Neural cell (in vitro differentiated cells): ENCODE results near the gene ARL4A. TPM values are rescaled to one million over a fixed set of nuclear protein-coding genes. Genes with fewer than 3 reads are reported as not detected.

Experiments used
- H2AFZ ChIP-seq: fragments of 200-600, 300-800 bp; sonication (generic), shearing (Covaris generic); 2 replicates; pipeline ENCODE4 v1.6.0; 2014; ENCODE audit warnings: low read depth, mild to moderate bottlenecking, antibody characterized with exemption, low read length, moderate library complexity
- H3F3A ChIP-seq: fragments of 200-600 bp; shearing (Covaris generic); 2 replicates; pipeline ENCODE4 v1.6.1; 2016; ENCODE audit warnings: mild to moderate bottlenecking, moderate library complexity, mixed read lengths, antibody characterized with exemption, low read length; ENCODE audit not compliant: insufficient read depth, poor library complexity, severe bottlenecking
- H3K27ac ChIP-seq: fragments of 200-600, 300-800 bp; sonication (generic), shearing (Covaris generic); 2 replicates; pipeline ENCODE4 v1.5.1; 2014; ENCODE audit warnings: mild to moderate bottlenecking, low read length, moderate library complexity
- H3K27me3 ChIP-seq: fragments of 300-800, 200-600 bp; sonication (generic), shearing (Covaris generic); 2 replicates; pipeline ENCODE4 v1.6.0; 2014; ENCODE audit warnings: mild to moderate bottlenecking, low read depth, low read length, moderate library complexity; ENCODE audit not compliant: insufficient read depth
- H3K36me3 ChIP-seq: fragments of 300-800, 200-600 bp; sonication (generic), shearing (Covaris generic); 2 replicates; pipeline ENCODE4 v1.5.1; 2014; ENCODE audit warnings: mild to moderate bottlenecking, antibody characterized with exemption, low read length, moderate library complexity; ENCODE audit not compliant: insufficient read depth
- H3K4me2 ChIP-seq: fragments of 300-800, 200-600 bp; sonication (generic), shearing (Covaris generic); 2 replicates; pipeline ENCODE4 v1.6.0; 2014; ENCODE audit warnings: mild to moderate bottlenecking, low read length
- H3K4me3 ChIP-seq: fragments of 300-800, 200-600 bp; sonication (generic), shearing (Covaris generic); 2 replicates; pipeline ENCODE4 v1.5.1; 2014; ENCODE audit warnings: mild to moderate bottlenecking, low read length, moderate library complexity
- H3K79me2 ChIP-seq: fragments of 200-600 bp; shearing (Covaris generic); replicated peaks from 2 replicates; pipeline ENCODE4 v1.6.0; 2014; ENCODE audit warnings: mild to moderate bottlenecking, low read length, moderate library complexity; ENCODE audit not compliant: insufficient read depth
- H3K9ac ChIP-seq: fragments of 300-800, 200-600 bp; sonication (generic), shearing (Covaris generic); 2 replicates; pipeline ENCODE4 v1.6.1; 2016; ENCODE audit warnings: mild to moderate bottlenecking, low read length, mixed read lengths
- H3K9me2 ChIP-seq: fragments of 200-600 bp; shearing (Covaris generic); 2 replicates; pipeline ENCODE4 v1.6.1; 2016; ENCODE audit warnings: mild to moderate bottlenecking, low read length, mixed read lengths; ENCODE audit not compliant: insufficient read depth
- H3K9me3 ChIP-seq: fragments of 200-600, 300-800 bp; sonication (generic), shearing (Covaris generic); 2 replicates; pipeline ENCODE4 v1.6.1; 2016; ENCODE audit warnings: mild to moderate bottlenecking, mixed run types, low read length, moderate library complexity, mixed read lengths
- H4K20me1 ChIP-seq: fragments of 200-600 bp; shearing (Covaris generic); 2 replicates; pipeline ENCODE4 v1.6.1; 2016; ENCODE audit warnings: mild to moderate bottlenecking, mixed run types; ENCODE audit not compliant: insufficient read depth
- EP300 ChIP-seq: fragments of 450-650 bp; conservative IDR thresholded peaks from 2 replicates; pipeline ENCODE4 v1.6.1; 2014; ENCODE audit warnings: antibody characterized with exemption, mild to moderate bottlenecking, moderate library complexity; ENCODE audit not compliant: poor library complexity, severe bottlenecking
- EZH2 ChIP-seq: fragments of 200-600, 300-800 bp; shearing (Covaris generic), sonication (generic); IDR thresholded peaks from 2 replicates; pipeline ENCODE4 v1.6.1; 2014; ENCODE audit warnings: antibody characterized with exemption, low read length, borderline replicate concordance, mild to moderate bottlenecking; ENCODE audit not compliant: insufficient read depth, poor library complexity, severe bottlenecking
- MXI1 ChIP-seq: fragments of 450-650 bp; conservative IDR thresholded peaks from 2 replicates; pipeline ENCODE4 v1.6.1; 2014; ENCODE audit warnings: antibody characterized with exemption, mild to moderate bottlenecking; ENCODE audit not compliant: poor library complexity, severe bottlenecking
- POLR2AphosphoS5 ChIP-seq: IDR thresholded peaks from 2 replicates; pipeline ENCODE4 v1.6.1; 2012
- RAD21 ChIP-seq: fragments of 450-650 bp; conservative IDR thresholded peaks from 2 replicates; pipeline ENCODE4 v1.6.1; 2014; ENCODE audit warnings: antibody characterized with exemption, mild to moderate bottlenecking, moderate library complexity
- SMC3 ChIP-seq: fragments of 450-650 bp; conservative IDR thresholded peaks from 2 replicates; pipeline ENCODE4 v1.6.1; 2014; ENCODE audit warnings: antibody characterized with exemption, mild to moderate bottlenecking, moderate library complexity; ENCODE audit not compliant: poor library complexity
- TAF1 ChIP-seq: IDR thresholded peaks from 2 replicates; pipeline ENCODE4 v1.6.1; 2012; ENCODE audit warnings: low read depth
- polyA plus RNA-seq: library from polyadenylated mRNA; depleted of rRNA; stranded (reverse); fragments of >200 nt; gene quantifications from 2 replicates; pipeline ENCODE4 v1.2.3, GENCODE V29; 2014
- TF ChIP-seq, protein P1 (sequence below): fragments of 450-650 bp; IDR thresholded peaks from 2 replicates; pipeline ENCODE4 v1.5.1; 2014; ENCODE audit warnings: antibody characterized with exemption, mild to moderate bottlenecking, moderate library complexity; ENCODE audit not compliant: poor library complexity, severe bottlenecking
- TF ChIP-seq, protein P2 (sequence below): IDR thresholded peaks from 2 replicates; pipeline ENCODE4 v1.6.1; 2012; ENCODE audit warnings: borderline replicate concordance

ARL4A gene
- polyA plus RNA-seq, 1 donor from 2014 or later = 10.9 TPM

- H3F3A ChIP-seq = no peaks in the 10 kb centered on the region
- H3K27ac ChIP-seq = no peak overlapping the region
- TF ChIP-seq MXI1 = no peak
These were observed 2.7 kb upstream of the ARL4A start for GRCh38 chr7:12684733-12685132.

DNA sequence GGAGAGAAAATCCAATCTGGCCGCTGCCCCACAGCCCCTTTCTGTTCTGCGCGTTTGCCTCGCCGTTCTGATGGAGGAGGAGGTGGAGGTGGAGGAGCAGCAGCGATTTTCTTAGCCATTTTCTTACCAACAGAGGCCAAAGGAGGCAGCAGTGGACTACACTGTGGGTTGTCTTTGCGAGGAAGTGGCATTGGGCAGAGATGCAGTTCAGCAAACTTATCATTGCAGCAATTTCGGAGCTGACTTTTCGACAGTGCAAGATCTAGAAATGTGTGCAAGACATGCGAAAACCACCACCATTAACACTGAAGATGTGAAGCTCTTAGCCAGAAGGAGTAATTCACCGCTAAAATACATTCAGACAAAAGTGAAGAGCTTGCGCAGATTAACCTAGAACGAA is 1.9 kb upstream of the ARL4A start:
- Histone ChIP-seq H3K9me2 (no peaks in the 10 kb centered on the region), H3K27me3 (no peaks in the 10 kb centered on the region), H2AFZ (no peak overlapping the region), H3K79me2 (no peaks in the 10 kb centered on the region), H3K27ac (no peak overlapping the region), H3K4me3 (no peak overlapping the region), H3F3A (no peaks in the 10 kb centered on the region), H3K9ac (no peak overlapping the region), H3K36me3 (no peaks in the 10 kb centered on the region), H4K20me1 (no peaks in the 10 kb centered on the region), H3K4me2 (no peak overlapping the region), H3K9me3 (no peaks in the 10 kb centered on the region)
- no peak for TF ChIP-seq TAF1

More at GRCh38 chr7:12684733-12685132, 2.7 kb upstream of the ARL4A start:
- no peaks in the 10 kb centered on the region for H3K36me3 ChIP-seq
- no peak overlapping the region for H3K4me2 ChIP-seq
- H3K9me3 ChIP-seq = no peaks in the 10 kb centered on the region
- H3K79me2 ChIP-seq = no peaks in the 10 kb centered on the region
- H4K20me1 ChIP-seq = no peaks in the 10 kb centered on the region
- no peaks in the 10 kb centered on the region for H3K9me2 ChIP-seq
- H3K9ac ChIP-seq = no peak overlapping the region
- H3K27me3 ChIP-seq = no peaks in the 10 kb centered on the region
- H2AFZ ChIP-seq = no peak overlapping the region
- no peak overlapping the region for H3K4me3 ChIP-seq

DNA sequence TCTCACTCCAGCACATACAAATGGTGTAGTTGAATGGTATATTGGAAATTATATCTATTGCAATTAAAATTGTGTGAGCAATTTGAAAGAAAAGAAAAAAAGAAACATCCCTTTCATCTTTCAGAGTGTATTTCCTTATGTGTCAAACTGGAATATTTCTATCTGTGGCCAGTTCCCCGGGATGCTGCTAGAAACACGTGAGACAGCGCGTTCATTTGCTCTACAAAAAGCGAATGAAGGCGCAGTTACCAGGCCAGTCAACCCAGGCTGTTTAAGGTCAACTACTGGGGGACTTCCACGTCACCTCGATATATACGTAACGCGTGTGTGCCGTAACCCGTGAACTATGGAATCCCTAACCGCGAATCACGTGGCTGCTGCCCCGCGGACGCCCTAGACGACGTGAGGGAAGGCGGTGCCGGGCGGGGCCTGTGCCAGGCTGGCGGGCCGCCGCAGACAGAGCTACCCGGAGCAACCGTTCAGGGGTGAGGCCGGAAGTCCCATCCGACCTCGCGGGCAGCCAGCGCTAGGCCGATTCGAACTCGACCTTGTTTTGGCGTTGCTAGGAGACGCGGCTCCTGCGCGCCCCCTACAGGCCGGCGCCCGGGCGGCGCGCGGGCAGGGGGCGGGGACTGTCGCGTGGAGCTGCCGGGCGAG is 1.1 kb upstream of the ARL4A start:
- H3K4me3 ChIP-seq = peak overlapping the region; percentile 95
- no peaks in the 10 kb centered on the region for H4K20me1 ChIP-seq
- H3K79me2 ChIP-seq = peaks cover 3% of the 10 kb centered on the region
- H3F3A ChIP-seq = no peaks in the 10 kb centered on the region
- H2AFZ ChIP-seq = peak overlapping the region; percentile 68
- peak overlapping the region; percentile 81 for H3K9ac ChIP-seq
- H3K27ac ChIP-seq = peak overlapping the region; percentile 59
- H3K27me3 ChIP-seq = no peaks in the 10 kb centered on the region
- TF ChIP-seq MXI1 (no peak), SMC3 (peak; percentile 56), POLR2AphosphoS5 (peak; percentile 14), TAF1 (no peak), EP300 (peak; percentile 36), RAD21 (peak; percentile 42)
- TF ChIP-seq, protein P1, sequence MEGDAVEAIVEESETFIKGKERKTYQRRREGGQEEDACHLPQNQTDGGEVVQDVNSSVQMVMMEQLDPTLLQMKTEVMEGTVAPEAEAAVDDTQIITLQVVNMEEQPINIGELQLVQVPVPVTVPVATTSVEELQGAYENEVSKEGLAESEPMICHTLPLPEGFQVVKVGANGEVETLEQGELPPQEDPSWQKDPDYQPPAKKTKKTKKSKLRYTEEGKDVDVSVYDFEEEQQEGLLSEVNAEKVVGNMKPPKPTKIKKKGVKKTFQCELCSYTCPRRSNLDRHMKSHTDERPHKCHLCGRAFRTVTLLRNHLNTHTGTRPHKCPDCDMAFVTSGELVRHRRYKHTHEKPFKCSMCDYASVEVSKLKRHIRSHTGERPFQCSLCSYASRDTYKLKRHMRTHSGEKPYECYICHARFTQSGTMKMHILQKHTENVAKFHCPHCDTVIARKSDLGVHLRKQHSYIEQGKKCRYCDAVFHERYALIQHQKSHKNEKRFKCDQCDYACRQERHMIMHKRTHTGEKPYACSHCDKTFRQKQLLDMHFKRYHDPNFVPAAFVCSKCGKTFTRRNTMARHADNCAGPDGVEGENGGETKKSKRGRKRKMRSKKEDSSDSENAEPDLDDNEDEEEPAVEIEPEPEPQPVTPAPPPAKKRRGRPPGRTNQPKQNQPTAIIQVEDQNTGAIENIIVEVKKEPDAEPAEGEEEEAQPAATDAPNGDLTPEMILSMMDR = peak; percentile 99
- H3K36me3 ChIP-seq = no peaks in the 10 kb centered on the region
- H3K9me2 ChIP-seq = no peaks in the 10 kb centered on the region
- H3K9me3 ChIP-seq = no peaks in the 10 kb centered on the region
- no peak overlapping the region for H3K4me2 ChIP-seq

DNA sequence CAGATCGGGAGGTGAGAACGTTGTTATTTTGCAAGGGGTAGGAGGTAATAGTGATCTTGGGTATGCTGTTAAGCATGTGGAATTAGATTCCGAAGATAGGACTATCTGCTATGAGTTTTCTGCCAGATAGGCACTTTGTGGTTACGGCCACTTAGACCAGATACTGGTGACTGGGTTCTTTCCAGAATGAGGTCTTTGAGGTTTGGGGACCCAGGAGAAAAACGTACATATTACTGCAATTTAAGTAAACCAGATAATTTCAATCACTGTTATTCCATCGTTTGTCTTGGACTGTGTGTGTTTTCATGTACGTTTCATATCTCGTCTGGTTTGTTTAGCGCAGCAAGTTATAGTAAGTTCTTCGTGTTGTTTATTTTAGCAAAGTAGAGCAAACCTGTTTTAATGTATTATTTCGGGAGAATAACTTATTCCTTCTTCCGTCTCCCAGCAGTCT is 312 bp downstream of the ARL4A start:
- Histone ChIP-seq H2AFZ (peak overlapping the region; percentile 68), H3K9me3 (no peaks in the 10 kb centered on the region), H3K27me3 (no peaks in the 10 kb centered on the region), H3K9ac (peak overlapping the region; percentile 81), H3K27ac (no peak overlapping the region), H3K4me3 (peak overlapping the region; percentile 95), H3K4me2 (peak overlapping the region; percentile 59), H3K9me2 (no peaks in the 10 kb centered on the region), H4K20me1 (no peaks in the 10 kb centered on the region), H3K36me3 (no peaks in the 10 kb centered on the region), H3F3A (no peaks in the 10 kb centered on the region), H3K79me2 (peaks cover 3% of the 10 kb centered on the region)
- TF ChIP-seq SMC3 = no peak
- TF ChIP-seq EZH2 = no peak
- no peak for TF ChIP-seq TAF1
- no peak for TF ChIP-seq MXI1
- TF ChIP-seq, protein P2, sequence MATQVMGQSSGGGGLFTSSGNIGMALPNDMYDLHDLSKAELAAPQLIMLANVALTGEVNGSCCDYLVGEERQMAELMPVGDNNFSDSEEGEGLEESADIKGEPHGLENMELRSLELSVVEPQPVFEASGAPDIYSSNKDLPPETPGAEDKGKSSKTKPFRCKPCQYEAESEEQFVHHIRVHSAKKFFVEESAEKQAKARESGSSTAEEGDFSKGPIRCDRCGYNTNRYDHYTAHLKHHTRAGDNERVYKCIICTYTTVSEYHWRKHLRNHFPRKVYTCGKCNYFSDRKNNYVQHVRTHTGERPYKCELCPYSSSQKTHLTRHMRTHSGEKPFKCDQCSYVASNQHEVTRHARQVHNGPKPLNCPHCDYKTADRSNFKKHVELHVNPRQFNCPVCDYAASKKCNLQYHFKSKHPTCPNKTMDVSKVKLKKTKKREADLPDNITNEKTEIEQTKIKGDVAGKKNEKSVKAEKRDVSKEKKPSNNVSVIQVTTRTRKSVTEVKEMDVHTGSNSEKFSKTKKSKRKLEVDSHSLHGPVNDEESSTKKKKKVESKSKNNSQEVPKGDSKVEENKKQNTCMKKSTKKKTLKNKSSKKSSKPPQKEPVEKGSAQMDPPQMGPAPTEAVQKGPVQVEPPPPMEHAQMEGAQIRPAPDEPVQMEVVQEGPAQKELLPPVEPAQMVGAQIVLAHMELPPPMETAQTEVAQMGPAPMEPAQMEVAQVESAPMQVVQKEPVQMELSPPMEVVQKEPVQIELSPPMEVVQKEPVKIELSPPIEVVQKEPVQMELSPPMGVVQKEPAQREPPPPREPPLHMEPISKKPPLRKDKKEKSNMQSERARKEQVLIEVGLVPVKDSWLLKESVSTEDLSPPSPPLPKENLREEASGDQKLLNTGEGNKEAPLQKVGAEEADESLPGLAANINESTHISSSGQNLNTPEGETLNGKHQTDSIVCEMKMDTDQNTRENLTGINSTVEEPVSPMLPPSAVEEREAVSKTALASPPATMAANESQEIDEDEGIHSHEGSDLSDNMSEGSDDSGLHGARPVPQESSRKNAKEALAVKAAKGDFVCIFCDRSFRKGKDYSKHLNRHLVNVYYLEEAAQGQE = no peak
